ENCODE data around the gene KRT38.

KRT38 gene

DNA sequence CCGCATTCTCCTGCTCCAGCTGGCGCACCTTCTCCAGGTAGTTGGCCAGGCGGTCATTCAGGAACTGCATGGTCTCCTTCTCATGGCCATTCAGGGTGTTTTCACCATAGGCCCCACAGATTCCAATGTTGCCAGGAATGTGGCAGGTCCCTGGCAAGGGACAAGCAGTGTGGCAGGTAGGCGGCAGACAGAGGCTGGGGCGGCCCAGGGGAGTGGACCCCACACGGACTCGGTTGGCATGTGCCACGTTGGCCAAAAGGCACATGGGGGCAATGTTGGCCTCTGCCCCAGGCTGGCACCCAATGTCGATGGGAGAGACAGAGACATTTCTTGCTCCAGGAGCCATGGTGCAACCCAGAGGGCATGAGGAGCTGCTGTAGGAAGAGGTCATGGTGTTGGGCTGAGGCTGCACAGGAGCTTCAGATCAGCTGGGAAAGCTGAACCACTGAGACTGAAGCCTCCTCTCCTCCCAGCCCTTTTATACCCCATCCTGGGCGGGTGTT, at the start of gene KRT38:
KRT38 (minus strand) TSS at position 453 of the 503 bp plus-strand sequence; CDS start at position 391, 62 bp downstream.
- no peak for DNase-seq

DNA sequence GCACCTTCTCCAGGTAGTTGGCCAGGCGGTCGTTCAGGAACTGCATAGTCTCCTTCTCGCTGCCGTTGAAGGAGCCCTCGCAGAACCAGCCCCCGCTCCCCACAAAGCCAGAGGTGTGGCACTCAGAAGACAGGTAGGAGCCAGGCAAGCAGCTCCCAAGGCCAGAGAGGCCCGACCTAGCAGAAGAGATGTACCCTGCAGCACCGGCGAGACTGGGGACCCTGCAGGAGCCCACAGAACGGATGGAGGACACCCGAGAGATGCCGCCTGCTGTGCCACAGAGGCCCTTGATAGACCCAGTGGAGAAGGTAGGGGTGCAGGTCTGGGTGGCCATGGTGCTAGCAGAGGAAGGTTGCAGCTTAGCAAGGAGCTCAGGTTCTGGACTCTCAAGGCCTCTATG, 48.7 kb upstream of the KRT38 start, which contains the start of gene KRT36:
KRT36 (minus strand) TSS at position 380 of the 400 bp plus-strand sequence; CDS start at position 334, 46 bp downstream.
- no peak for DNase-seq

DNA sequence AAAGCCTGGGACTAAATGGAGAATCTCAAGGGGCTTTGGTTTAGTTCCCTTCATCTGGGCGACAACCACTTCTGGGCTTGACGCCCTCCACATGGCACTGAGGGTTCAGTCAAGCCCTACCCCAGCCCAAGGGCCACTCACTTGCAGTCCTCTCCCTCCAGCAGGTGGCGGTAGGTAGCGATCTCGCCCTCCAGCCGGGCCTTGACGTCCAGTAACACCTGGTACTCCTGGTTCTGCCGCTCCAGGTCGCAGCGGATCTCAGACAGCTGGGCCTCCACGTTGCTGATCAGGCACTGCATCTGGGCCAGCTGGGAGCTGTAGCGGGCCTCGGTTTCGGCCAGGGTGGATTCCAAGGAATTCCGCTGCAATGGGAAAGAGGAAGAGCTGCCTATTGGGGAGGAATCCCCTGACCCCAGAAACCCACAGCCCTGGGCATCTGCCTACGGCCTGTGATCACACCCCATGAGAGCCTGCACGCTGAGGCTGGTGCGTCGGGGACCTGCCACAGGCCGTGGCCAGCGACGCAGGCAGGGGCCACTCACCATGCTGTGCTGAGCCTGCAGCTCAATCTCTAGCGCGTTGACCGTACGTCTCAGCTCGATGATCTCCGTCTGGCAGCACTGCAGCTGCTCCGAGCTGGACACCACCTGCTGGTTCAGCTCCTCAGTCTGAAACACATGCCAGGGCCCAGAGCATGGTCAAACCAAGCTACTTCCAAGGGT, 46.2 kb upstream of the KRT38 start:
- peak in 1 of 2 donors; percentile 9 for DNase-seq

DNA sequence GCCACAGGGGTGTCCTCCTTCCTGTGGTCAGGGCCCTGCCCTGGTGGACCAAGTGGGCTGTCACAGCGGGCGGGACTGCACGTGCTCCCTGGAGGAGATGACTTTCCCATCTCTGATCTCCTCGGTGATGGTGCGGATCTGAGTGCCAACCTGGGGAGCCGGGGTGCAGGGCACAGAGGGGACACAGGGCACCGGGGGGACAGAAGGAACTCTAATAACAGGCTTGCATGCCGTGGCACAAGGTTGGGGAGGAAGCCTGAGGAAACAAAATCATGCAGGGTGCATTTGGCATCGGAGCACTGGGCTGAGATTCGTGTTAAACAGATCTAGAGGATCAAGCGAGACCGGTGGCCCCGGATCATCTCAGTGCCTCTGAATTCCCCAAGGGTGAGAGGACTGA, 45.5 kb upstream of the KRT38 start:
- DNase-seq: no peak

DNA sequence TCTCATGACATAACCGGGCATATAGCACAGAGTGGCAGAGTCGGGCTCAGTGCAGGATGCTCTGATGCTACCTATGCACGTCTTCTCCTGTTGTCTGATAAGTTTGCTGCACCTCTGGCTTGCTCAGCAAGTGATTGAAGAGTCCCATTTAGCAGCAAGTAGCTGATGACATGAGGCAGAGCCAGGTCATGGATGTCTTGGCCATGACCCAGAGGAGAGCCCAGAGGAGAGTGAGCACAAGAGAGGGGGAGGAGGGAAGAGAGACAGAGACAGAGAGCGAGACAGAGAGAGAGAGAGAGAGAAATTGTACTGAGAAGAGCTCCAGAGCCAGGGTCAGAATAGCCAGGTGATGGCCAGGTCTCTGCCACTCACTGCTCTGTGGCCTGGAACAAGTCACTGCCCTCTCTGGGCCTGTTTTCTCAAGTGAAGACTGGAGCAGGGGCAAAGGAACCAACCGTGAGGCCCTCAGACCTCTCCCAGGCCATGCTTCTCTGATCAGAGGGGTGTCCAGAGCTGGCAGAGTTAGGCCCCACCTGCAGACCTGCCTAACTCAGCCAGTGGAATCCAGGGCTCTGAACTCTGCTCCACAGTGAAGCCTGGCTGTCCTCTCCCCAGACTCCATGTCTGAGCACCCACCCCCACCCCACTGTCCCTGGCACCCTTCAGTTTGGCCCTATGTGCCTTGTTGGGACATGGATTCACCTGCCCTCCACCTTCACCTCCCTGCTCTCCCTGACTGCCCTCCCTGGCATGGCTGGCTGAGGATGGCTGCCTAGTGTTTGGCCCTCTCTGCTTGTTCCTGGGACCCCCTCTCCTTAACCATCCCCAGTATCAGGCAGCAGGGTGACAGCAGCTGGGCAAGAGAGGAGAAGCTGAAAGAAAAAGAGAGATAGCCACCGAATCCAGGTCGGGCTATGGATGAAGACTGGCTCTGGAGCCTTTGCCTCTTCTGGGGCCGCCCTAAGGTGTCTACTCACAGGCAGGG, 44.4 kb upstream of the KRT38 start:
- no peak for DNase-seq

DNA sequence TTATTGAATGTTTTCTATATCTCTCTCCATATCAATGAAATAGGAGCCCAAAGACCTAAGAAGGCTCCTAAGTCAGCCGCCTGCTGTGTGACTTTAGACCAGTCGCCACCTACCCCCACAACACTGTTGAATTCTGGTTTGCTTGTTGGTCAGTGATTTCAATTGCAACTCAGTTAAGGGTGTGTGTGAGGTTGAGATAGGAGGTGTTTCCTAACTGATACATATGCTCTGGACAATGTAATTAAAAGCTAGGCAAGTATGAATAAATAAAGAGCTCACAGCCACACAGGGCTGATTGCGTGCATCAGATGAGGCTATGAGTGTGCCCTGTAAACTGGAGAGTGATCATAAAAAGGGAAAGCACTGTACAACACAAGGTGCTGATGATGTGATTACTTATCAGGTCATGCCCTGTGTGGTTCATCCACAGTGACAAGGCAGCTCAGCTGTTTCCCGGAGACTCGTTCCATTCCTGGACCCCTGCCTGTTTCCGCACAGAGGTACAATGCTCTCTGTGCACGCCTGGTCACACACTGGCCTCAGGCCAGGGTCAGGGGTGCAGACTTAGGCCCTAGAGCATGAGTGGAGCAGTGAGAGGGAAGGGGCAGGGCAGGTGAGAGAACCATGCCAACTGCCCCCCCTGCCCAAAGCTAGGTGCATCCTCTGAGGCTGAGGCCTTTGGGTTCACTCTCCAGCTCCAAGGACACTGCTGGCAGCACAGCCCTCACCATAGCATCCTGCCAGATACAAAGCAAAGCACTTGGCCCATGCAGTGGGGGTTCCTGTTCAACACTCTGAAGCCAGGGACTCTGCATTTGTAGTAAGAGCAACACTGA, 43.4 kb upstream of the KRT38 start:
- no peak for DNase-seq

DNA sequence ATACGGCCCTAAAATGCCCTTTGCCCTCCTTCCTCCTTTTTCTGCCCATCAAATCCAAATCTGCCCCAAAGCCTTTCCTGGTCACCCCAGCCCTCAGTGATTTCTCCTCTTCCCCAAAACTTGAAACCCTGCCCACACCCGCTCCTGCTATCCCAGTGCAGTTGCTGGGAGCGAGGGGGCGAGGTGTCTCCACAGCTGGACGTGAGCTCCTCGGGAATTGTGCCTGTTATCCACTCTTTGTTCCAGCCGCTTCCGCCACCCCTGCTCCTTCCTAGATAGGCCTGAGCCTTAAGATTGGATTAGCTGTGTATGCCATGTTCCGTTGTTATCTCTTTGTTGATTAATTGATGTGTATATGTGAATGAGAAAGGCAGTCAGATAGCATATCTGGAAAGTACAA, 42.7 kb upstream of the KRT38 start:
- DNase-seq: no peak

DNA sequence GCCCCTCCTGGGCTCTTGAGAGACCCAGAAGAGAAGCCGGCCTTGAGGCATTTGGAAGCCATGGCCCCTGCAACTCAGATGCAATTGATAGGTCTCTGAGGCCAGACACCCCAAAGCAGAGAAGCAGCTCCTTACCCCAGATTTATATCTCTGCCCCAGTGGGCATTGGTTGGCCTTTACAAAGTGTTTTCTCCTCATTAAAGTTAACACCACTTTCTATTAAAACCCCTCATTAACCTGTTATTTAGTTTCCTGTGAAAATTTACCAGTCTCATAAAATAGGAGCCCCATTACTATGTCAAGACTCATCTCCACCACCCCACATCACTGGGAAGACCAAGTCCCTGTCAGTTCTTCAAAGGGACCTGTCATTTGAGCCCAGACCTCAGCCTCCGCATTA, 40.3 kb upstream of the KRT38 start, which contains the start of gene KRT35:
KRT35 (minus strand) TSS at position 116 of the 400 bp plus-strand sequence; CDS start at position 62, 54 bp downstream.
- DNase-seq: no peak

DNA sequence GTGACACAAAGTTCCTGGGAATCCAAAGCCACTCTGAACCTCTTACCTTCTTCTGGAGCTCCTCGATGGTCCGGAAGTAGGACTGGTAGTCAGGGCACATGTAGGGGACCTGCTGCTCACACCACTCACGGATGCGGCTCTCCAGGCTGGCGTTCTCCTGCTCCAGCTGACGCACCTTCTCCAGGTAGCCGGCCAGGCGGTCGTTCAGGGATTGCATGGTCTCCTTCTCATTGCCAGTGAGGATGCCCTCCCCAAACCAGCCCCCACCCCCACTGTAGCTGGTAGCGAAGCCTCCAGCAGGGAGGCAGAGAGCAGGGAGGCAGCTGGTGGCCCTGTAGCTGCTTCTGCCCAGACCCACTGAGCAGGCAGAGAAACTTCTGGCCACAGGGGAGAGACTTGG, 39.8 kb upstream of the KRT38 start:
- no peak for DNase-seq

DNA sequence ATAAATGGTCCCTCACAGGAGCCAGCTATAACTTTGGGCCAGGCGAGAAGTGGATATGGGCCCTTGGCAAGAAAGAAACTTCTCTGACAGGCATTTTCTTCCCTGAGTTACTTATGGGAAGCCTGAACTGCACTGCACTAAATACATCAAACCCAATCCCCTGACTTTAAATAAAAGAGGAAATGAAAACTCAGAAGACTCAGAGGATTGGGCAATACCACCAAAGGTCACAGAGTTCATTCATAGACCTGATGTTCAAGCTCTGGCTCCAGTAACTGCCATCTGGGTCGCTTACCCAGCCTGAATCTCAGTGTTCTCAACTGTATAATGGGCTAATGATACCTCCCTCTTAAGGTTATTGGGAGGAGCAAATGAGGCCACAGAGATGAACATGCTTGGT, 39.4 kb upstream of the KRT38 start:
- no peak for DNase-seq

DNA sequence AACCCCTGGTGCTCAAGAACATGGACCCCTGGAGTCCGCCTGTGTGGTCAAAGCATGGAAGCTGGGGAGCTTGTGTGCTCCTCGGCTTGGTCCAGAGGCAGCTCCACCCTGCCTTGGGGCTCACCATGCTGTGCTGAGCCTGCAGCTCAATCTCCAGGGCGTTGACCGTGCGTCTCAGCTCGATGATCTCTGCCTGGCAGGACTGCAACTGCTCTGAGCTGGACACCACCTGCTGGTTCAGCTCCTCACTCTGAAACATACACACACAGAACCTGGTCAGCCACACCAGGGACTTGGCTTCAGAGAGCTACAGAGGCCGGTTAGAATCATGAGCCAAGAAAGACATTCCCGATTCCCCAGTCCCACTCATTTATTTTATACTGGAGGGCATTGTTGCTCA, 37.5 kb upstream of the KRT38 start:
- DNase-seq: no peak

DNA sequence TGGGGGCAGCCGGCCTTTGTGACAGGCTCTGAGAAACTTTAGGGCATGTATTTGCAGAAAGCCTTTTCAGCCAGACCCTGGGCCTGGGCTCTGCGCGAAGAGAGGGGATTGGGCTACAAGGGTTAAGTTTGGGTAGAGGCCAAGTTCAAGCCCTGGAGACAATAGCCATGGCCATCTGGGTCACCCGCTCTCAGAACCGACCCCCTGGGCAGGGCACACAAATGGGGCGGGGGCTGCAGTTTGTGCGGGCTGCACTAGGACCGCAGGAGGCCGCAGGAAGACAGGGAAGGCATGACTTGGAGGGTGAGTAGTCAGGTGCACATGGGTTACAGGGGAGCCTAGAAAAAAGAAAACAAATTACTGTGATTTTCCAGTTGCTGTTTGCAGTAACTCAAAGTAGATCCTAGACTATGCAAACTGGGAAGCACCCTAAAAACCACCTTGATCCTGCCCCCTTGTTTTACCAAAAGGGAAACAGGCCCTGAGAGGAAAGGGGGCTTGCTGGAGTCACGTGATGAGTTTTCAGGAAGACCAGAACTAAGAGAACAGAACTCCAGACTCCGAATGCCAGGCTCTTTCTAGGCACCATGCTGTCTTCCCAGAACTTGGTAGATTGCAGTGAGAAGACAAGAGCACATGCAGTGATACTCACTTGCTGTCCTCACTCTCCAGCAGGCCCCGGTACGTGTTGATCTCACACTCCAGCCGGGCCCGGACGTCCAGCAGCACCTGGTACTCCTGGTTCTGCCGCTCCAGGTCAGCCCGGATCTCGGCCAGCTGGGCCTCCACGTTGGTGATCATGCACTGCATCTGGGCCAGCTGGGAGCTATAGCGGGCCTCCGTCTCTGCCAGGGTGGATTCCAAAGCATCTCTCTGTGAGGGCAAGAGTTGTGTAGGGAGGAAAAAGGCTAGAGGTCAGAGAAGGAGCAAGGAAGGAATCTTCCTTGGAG, 36.4 kb upstream of the KRT38 start:
- no peak for DNase-seq

DNA sequence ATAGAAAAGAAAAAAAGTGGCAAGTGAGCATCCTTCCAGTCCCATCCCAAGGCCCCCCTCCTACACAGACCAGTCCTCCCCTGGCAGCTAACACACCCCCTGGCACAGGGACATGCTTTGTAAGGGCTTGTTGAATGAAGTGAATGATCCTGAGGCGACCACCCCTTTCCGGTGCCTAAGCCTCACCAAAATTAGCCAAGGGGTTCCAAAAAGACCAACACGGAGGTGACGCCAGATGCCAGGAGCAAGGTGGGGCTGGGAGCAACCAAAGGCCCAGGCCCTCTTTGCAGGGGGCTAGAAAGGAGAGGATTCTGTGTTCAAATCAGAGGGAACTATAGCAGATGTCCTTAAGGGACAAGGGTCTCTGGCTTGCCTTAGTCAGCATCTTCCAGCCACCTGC, 34.6 kb upstream of the KRT38 start:
- DNase-seq: no peak

DNA sequence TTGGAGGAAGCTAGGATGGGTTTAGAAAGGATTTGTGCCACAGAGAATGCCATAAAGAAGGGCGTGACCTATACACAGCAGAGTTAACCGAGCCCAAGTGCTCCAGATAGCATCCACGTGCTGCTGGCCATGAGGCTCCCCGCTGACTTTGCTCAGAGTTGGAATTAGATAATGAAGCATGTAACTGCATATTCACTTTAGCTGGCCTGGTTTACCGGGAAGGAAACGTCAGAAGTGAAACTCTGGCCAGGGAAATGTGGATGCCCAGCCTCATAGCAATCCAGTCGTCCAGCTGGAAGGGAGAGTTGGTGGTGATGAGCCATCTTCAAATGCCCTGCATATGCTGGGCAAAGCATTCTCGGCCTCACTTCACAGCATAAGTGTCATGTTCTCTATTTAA, 34.1 kb upstream of the KRT38 start:
- no peak for DNase-seq

DNA sequence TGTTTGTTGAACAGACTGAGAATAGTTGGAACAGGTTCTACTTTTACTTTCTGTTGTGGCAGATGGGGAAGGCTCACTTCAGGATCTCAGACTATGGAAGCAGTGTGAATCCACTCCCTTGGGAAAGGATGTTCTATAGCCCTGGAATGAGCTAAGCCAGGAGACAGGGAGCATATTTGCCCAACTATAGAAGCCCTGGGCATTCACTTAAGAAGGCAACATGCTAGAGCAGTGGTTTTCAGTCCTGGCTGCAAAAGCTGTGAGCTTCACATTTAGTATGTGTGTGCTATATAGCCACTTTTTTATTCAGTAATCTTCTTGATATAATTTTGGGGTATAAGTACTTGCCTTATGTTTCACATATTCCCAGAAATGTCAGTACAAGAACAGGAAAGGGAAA, 27.6 kb upstream of the KRT38 start:
- no peak for DNase-seq

DNA sequence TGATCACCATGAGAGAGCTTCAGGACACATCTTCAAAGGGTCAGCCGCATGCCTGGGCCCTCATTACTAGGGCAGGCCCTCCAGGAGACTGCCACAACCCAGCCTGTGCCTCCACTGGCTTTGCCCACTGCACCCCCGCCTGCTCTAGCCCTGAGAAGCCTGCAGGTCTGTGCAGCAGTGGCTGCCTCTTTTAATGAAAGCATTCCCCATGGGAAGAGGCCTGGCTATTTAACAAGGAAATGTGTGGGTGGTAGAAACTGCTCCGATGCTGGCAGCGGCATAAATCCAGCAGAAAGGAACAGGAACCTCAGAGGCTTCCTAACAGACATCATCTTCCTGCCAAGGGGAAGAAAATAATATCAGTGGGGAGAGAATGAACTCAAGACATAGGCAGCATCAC, 26.8 kb upstream of the KRT38 start:
- DNase-seq: no peak

DNA sequence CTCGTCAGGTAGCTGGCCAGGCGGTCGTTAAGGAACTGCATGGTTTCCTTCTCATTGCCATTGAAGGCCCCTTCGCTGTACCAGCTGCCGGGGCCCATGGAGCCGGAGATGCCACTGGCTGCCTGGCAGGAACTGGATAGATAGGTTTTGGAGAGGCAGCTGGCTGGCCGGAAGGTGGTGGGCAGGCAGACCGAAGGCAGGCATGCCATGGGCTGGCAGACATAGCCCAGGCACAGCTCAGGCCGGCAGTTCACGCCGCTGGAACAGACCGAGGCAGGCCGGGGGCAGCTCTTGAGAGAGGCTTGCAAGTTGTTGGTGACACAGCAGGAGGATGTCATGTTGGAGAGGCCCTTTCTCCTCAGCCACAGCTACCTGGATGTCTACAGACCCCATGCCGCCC, 26.2 kb upstream of the KRT38 start, which contains the start of gene KRT32:
KRT32 (minus strand) TSS at position 399 of the 400 bp plus-strand sequence; CDS start at position 338, 61 bp downstream.
- DNase-seq: no peak

DNA sequence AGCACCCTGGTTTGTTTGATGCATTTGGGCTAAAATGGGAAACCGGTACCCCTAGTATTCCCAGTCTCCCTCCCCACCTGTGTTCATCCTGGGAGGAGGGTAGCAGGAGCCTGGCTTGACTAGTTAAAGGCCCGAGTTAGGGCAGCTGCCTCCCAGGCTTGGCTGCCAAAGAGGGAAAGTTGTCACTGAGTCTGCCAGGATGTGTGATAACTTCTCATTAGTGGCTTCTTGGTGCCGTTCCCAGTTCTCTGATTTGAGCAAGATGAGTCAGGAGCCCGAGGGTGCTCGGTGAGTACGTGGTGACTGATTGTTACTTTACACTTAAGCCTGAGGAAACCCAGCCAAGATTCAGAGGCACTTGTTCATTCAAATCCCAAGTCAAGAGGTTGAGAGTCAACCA, 23.9 kb upstream of the KRT38 start:
- no peak for DNase-seq

DNA sequence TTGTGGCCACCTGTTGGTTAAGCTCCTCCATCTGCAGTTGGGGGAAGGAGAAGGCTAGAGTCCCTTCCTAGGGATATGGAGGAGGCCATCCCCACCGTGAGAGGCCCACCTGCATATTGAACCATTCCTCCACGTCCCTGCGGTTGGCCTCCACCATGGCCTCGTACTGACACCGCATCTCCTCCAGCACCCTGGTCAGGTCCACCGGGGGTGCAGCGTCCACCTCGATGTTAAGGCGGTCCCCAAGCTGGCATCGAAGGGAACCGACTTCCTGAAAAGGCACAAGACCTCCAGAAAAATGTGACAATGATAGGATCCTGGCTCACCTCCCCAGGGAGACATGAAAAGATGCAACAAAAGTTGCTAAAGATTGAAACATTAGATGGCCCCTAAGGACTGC, 23.4 kb upstream of the KRT38 start:
- DNase-seq: no peak

DNA sequence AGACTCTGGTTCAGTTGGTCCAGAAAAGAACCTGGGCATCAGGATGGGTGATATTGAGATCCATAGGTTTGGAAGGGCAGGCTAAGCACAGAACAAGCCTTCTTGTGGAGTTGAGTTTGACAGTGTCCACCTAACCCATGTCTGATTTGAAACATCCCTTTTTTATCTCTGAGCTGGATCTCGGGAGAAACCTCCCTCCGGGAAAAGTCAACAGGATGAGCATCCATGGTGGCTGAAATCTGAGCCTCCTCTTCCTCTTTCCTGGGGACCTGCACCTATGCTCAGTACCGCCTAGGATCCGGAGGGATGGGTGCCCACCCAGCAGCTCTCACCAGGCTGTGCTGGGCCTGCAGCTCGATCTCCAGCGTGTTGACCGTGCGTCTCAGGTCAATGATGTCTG, 23.0 kb upstream of the KRT38 start:
- no peak for DNase-seq

DNA sequence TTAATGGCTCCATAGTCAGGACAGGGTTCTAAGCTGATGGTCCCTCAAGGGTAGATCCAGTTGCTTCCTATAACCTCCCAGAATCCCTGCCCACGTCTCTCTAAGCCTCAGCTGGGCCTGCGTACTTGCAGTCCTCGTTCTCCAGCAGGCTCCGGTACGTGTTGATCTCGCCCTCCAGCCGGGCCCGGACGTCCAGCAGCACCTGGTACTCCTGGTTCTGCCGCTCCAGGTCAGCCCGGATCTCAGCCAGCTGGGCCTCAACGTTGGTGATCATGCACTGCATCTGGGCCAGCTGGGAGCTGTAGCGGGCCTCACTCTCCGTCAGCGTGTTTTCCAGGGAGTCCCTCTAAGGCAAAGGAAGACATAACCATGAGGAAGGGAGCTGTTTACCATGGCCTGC, 21.9 kb upstream of the KRT38 start:
- no peak for DNase-seq
